Suprapubic skin (tissue), 4 donors: ENCODE measurements around the gene PPP1R37. TPM values are rescaled to one million over a fixed set of nuclear protein-coding genes. Genes with fewer than 3 reads are reported as not detected.

Experiments used
- DNase-seq, 2 donors: peaks; one replicate each; pipeline ENCODE4 v3.0.0-alpha.2; 2019; ENCODE audit warnings: low spot score in 2 of 2
- H3K27ac ChIP-seq: fragments of 200-600 bp; sonication (generic); one replicate; pipeline ENCODE4 v1.5.1; 2019
- H3K27me3 ChIP-seq: fragments of 200-600 bp; sonication (generic); one replicate; pipeline ENCODE4 v1.5.1; 2019
- H3K36me3 ChIP-seq: fragments of 200-600 bp; sonication (generic); one replicate; pipeline ENCODE4 v1.5.1; 2019
- H3K4me1 ChIP-seq: fragments of 200-600 bp; sonication (generic); one replicate; pipeline ENCODE4 v1.5.1; 2019
- H3K4me3 ChIP-seq: fragments of 200-600 bp; sonication (generic); one replicate; pipeline ENCODE4 v1.5.1; 2019; ENCODE audit warnings: mild to moderate bottlenecking
- H3K9me3 ChIP-seq: fragments of 200-600 bp; sonication (generic); one replicate; pipeline ENCODE4 v1.5.1; 2019
- EP300 ChIP-seq: sonication (generic); formaldehyde crosslinking; IDR thresholded peaks from one replicate; pipeline ENCODE4 v1.6.1; 2017; ENCODE audit warnings: antibody characterized with exemption
- POLR2A ChIP-seq, 2 donors: fragments of 450-650 bp; IDR thresholded peaks; one replicate each; pipeline ENCODE4 v1.6.1; 2017; ENCODE audit warnings: antibody characterized with exemption in 2 of 2, mild to moderate bottlenecking in 2 of 2, moderate library complexity in 2 of 2
- POLR2AphosphoS5 ChIP-seq, 3 donors: sonication (generic); formaldehyde crosslinking; IDR thresholded peaks; one replicate each; pipeline ENCODE4 v1.6.1; 2017; ENCODE audit warnings: antibody characterized with exemption in 3 of 3
- WGBS: methylation state at CpG from one replicate; pipeline ENCODE4 v1.1.5; 2018; 5-methylcytosine and 5-hydroxymethylcytosine counted together
- total RNA-seq, 4 donors: library from RNA; depleted of rRNA; stranded (reverse); fragments of >200 nt; gene quantifications; one replicate each; pipeline ENCODE4 v1.1.0, GENCODE V29; 2016
- TF ChIP-seq, protein P1 (sequence below), 2 donors: fragments of 200-600 bp in 1 of 2; fragments of 450-650 bp in 1 of 2; sonication (generic) in 1 of 2; IDR thresholded peaks; one replicate each; pipeline ENCODE4 v1.5.1; 2016 to 2019; ENCODE audit warnings: antibody characterized with exemption in 2 of 2, mild to moderate bottlenecking in 1 of 2, moderate library complexity in 1 of 2

The PPP1R37 gene
- total RNA-seq, 4 donors from 2014 or later, result 24.6 to 43.1 (median 33.5) TPM

- no peak for DNase-seq
- no peaks in the 10 kb centered on the region for H3K9me3 ChIP-seq
- WGBS, result 9% methylated on average over 13 of the region's 27 CpGs
These were observed 71.8 kb downstream of the PPP1R37 start for GRCh38 chr19:45164577-45165335.

DNA sequence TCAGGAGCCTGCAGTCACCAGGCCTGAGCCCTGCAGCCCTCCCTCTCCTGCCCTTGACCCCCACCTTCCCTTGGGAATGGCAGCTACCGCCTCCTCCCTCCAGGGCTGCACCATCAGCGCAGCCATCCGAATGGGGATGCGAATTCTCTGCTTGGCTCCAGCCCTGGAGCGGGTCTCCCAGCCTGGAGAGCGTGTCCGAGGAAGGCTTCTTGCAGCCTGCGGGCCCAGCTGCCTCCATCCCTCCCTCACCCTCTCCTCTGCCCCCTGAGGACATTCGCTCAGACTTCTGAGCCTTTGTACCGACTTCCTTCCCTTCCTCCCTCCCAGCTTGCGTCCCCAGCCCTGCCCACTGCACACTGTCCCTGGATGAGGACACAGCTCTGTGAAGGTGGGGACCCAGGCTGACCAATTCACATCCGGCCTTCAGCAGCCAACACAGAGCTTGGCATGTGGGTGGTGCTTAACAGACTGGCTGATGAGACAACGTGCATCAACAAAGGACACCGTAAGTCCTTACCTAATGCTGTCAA is 73.8 kb downstream of the PPP1R37 start:
- H3K4me3 ChIP-seq, result no peak overlapping the region
- H3K27me3 ChIP-seq, result no peaks in the 10 kb centered on the region
- H3K36me3 ChIP-seq, result no peaks in the 10 kb centered on the region
- peaks cover 71% of the 10 kb centered on the region for H3K4me1 ChIP-seq
- DNase-seq, result no peak
- TF ChIP-seq POLR2A (IDR thresholded peaks at IDR 0.05) (no peak), EP300 (no peak), POLR2AphosphoS5 (IDR thresholded peaks at IDR 0.05) (no peak)
- TF ChIP-seq, protein P1, sequence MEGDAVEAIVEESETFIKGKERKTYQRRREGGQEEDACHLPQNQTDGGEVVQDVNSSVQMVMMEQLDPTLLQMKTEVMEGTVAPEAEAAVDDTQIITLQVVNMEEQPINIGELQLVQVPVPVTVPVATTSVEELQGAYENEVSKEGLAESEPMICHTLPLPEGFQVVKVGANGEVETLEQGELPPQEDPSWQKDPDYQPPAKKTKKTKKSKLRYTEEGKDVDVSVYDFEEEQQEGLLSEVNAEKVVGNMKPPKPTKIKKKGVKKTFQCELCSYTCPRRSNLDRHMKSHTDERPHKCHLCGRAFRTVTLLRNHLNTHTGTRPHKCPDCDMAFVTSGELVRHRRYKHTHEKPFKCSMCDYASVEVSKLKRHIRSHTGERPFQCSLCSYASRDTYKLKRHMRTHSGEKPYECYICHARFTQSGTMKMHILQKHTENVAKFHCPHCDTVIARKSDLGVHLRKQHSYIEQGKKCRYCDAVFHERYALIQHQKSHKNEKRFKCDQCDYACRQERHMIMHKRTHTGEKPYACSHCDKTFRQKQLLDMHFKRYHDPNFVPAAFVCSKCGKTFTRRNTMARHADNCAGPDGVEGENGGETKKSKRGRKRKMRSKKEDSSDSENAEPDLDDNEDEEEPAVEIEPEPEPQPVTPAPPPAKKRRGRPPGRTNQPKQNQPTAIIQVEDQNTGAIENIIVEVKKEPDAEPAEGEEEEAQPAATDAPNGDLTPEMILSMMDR (IDR thresholded peaks at IDR 0.05), result no peak
- no peak overlapping the region for H3K27ac ChIP-seq
- no peaks in the 10 kb centered on the region for H3K9me3 ChIP-seq
- WGBS, result 51% methylated on average over 14 of the region's 14 CpGs

More at GRCh38 chr19:45164577-45165335, 71.8 kb downstream of the PPP1R37 start:
- H3K36me3 ChIP-seq, result no peaks in the 10 kb centered on the region
- no peak overlapping the region for H3K4me3 ChIP-seq
- peaks cover 72% of the 10 kb centered on the region for H3K4me1 ChIP-seq
- H3K27ac ChIP-seq, result peak overlapping the region; percentile 42
- peaks cover 4% of the 10 kb centered on the region for H3K27me3 ChIP-seq
- TF ChIP-seq POLR2AphosphoS5 (IDR thresholded peaks at IDR 0.05) (no peak), POLR2A (IDR thresholded peaks at IDR 0.05) (no peak), EP300 (no peak)
- TF ChIP-seq, protein P1 (IDR thresholded peaks at IDR 0.05), result no peak

- H3K27ac ChIP-seq, result no peak overlapping the region
- peaks cover 62% of the 10 kb centered on the region for H3K4me1 ChIP-seq
- no peaks in the 10 kb centered on the region for H3K36me3 ChIP-seq
- H3K4me3 ChIP-seq, result no peak overlapping the region
- TF ChIP-seq POLR2AphosphoS5 (IDR thresholded peaks at IDR 0.05) (no peak), POLR2A (IDR thresholded peaks at IDR 0.05) (no peak), EP300 (no peak)
- TF ChIP-seq, protein P1 (IDR thresholded peaks at IDR 0.05), result no peak
- no peaks in the 10 kb centered on the region for H3K27me3 ChIP-seq
- H3K9me3 ChIP-seq, result no peaks in the 10 kb centered on the region
- DNase-seq, result no peak
- WGBS, result 84% methylated on average over 4 of the region's 16 CpGs
These were observed 75.9 kb downstream of the PPP1R37 start for GRCh38 chr19:45168767-45169351.

DNA sequence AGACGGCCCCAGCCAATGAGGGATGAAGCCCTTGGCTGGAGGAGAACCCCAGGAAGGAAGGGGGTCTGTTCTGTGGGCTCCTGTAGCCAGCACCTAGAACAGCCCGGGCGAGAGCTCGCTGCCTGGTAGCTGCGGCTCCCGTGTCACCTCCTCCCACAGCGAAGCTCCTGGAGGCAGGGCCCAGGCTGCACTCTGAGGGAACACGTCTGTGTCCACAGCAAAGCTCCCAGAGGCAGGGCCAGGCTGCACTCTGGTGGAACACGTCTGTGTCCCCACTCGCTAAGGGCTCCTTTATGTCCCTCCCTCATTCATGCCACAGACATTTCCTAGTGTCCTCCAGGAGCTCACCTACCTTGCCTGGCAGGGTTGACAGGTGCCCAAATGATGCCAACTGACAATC is 76.6 kb downstream of the PPP1R37 start:
- peaks cover 55% of the 10 kb centered on the region for H3K4me1 ChIP-seq
- no peak for TF ChIP-seq POLR2A (IDR thresholded peaks at IDR 0.05)
- TF ChIP-seq, protein P1 (IDR thresholded peaks at IDR 0.05), result no peak
- TF ChIP-seq POLR2AphosphoS5 (IDR thresholded peaks at IDR 0.05), result no peak
- TF ChIP-seq EP300, result no peak
- no peak overlapping the region for H3K4me3 ChIP-seq
- 87% methylated on average over 3 of the region's 10 CpGs for WGBS
- DNase-seq, result no peak
- no peaks in the 10 kb centered on the region for H3K9me3 ChIP-seq
- H3K27me3 ChIP-seq, result no peaks in the 10 kb centered on the region
- H3K27ac ChIP-seq, result no peak overlapping the region
- H3K36me3 ChIP-seq, result no peaks in the 10 kb centered on the region
